ENCODE data around the gene BRWD1. TPM values are rescaled to one million over a fixed set of nuclear protein-coding genes. Genes with fewer than 3 reads are reported as not detected.

BRWD1 gene
- total and polyA plus RNA-seq, 3 donors from 2014 or later = 32.8 to 123 (median 102) TPM

DNA sequence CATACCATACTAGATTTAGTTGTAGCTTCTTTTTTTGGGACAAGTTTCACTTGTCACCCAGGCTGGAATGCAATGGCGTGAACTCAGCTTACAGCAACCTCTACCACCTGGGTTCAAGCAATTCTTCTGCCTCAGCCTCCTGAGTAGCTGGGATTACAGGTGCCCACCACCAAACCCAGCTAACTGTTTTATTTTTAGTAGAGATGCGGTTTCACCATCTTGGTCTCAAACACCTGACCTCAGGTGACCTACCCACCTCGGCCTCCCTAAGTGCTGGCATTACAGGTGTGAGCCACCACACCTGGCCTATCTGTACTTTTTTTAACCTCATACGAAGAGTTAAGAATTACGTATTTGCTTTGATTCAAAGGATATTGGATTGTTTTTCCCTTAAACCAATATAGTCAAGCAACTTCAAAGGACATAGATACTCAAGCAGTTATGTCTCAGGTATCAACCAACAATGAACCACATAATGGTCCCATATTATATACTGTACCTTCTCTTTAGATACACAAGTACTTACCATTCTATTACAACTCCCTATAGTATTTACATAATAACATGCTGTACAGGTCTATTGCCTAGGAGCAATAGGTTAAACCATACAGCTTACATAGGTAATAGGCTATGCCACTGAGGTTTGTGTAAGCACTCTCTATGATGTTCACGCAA is 28.0 kb upstream of the BRWD1 start:
- peaks cover 15% of the 10 kb centered on the region for H3K4me1 ChIP-seq
- intact Hi-C loops (cut with DNase I; ENCODE audit: low total_unique reads) = no loop called here
- no peaks in the 10 kb centered on the region for H3K9me3 ChIP-seq
- DNase-seq = no peak
- no peaks in the 10 kb centered on the region for H3K36me3 ChIP-seq (ENCODE audit: low read depth, missing control alignments)
- no peak overlapping the region for H3K4me3 ChIP-seq
- H3K27me3 ChIP-seq = no peaks in the 10 kb centered on the region
- H3K27ac ChIP-seq = no peak overlapping the region
- WGBS, 2 donors = 94 to 96% methylated on average over 6 of the region's 6 CpGs
- TF ChIP-seq, protein P1, sequence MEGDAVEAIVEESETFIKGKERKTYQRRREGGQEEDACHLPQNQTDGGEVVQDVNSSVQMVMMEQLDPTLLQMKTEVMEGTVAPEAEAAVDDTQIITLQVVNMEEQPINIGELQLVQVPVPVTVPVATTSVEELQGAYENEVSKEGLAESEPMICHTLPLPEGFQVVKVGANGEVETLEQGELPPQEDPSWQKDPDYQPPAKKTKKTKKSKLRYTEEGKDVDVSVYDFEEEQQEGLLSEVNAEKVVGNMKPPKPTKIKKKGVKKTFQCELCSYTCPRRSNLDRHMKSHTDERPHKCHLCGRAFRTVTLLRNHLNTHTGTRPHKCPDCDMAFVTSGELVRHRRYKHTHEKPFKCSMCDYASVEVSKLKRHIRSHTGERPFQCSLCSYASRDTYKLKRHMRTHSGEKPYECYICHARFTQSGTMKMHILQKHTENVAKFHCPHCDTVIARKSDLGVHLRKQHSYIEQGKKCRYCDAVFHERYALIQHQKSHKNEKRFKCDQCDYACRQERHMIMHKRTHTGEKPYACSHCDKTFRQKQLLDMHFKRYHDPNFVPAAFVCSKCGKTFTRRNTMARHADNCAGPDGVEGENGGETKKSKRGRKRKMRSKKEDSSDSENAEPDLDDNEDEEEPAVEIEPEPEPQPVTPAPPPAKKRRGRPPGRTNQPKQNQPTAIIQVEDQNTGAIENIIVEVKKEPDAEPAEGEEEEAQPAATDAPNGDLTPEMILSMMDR (IDR thresholded peaks at IDR 0.05) = no peak
- TF ChIP-seq POLR2A (IDR thresholded peaks at IDR 0.05) = no peak

DNA sequence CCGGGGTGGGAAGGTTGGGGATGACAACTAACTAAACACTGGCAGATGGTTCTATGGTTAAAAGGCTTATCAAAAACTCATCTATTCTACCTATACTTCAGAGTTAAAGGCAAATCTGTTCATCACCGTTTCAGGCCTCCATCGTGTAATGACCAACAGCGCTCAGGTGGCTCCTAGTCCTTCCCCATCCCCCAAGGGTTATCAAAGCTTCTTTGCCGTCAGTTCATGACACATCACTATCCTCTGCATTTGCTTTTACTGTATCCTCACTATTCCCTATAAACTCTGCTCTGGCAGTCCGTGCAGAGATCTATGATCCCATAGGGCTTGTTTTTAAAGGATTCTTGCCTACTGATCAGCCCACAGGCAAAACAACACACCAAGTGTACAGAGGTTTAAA is 27.3 kb upstream of the BRWD1 start:
- Histone ChIP-seq H3K4me1 (peaks cover 8% of the 10 kb centered on the region), H3K36me3 (ENCODE audit: low read depth, missing control alignments) (no peaks in the 10 kb centered on the region), H3K27me3 (no peaks in the 10 kb centered on the region), H3K27ac (no peak overlapping the region), H3K4me3 (no peak overlapping the region), H3K9me3 (no peaks in the 10 kb centered on the region)
- intact Hi-C loops (cut with DNase I; ENCODE audit: low total_unique reads) = no loop called here
- WGBS, 2 donors = 88% methylated on average over 6 of the region's 6 CpGs
- DNase-seq = no peak
- TF ChIP-seq, protein P1 (IDR thresholded peaks at IDR 0.05) = no peak
- no peak for TF ChIP-seq POLR2A (IDR thresholded peaks at IDR 0.05)

DNA sequence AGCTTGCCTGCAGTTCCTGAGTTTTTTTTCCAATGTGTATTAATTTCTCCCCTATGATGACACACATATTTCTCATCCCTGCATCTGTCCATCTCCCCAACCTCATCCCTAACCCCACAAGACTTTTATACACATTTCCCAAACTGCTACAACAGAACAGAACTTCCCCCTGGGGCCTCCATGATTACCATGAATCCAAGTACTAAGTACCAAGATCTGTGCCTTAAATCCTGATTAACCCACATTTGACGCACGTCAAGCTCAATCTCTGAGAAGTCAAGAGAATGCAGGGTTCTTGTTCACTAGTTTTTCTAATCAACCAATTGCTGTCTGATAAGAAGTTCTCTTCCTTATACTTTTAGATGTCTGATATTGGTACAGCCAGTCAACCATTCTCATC is 25.8 kb upstream of the BRWD1 start:
- DNase-seq = no peak
- H3K27ac ChIP-seq = no peak overlapping the region
- H3K4me3 ChIP-seq = no peak overlapping the region
- TF ChIP-seq, protein P1 (IDR thresholded peaks at IDR 0.05) = no peak
- no peak for TF ChIP-seq POLR2A (IDR thresholded peaks at IDR 0.05)
- no peaks in the 10 kb centered on the region for H3K27me3 ChIP-seq
- H3K9me3 ChIP-seq = no peaks in the 10 kb centered on the region
- intact Hi-C loops (cut with DNase I; ENCODE audit: low total_unique reads) = no loop called here
- 79 to 84% methylated on average over 2 of the region's 2 CpGs for WGBS, 2 donors
- no peaks in the 10 kb centered on the region for H3K36me3 ChIP-seq (ENCODE audit: low read depth, missing control alignments)
- H3K4me1 ChIP-seq = no peaks in the 10 kb centered on the region

DNA sequence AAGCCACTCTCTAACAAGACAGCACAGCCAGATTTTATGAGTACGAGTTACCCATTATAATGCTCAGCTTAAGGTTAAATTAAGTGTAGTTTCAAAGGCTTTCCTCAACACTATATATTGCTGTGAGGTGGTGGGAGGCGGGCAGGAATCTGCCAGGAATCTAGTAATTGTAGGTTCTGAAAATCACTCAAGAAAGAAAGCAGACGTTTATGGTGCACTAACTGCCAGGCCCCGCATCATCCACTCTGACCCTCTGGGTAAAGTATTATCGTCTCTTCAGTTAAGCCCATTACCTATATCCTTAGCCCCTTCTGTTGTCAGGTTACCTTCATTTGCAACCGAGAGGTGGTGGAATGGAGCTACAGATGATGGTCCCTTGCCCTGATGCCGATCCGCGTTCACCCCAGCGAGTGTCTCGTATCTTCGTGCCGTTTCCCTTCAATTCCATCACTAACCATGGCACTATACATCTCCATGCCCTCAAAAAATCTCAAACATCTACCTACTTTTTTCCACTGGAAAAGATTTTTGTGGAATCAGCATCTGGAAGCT is 23.1 kb upstream of the BRWD1 start:
- WGBS, 2 donors = 39 to 57% methylated on average over 13 of the region's 13 CpGs
- TF ChIP-seq, protein P1 (IDR thresholded peaks at IDR 0.05) = no peak
- TF ChIP-seq POLR2A (IDR thresholded peaks at IDR 0.05) = no peak
- Histone ChIP-seq H3K9me3 (no peaks in the 10 kb centered on the region), H3K4me1 (peaks cover 8% of the 10 kb centered on the region), H3K36me3 (ENCODE audit: low read depth, missing control alignments) (no peaks in the 10 kb centered on the region), H3K27me3 (no peaks in the 10 kb centered on the region), H3K4me3 (no peak overlapping the region), H3K27ac (no peak overlapping the region)
- intact Hi-C loops (cut with DNase I; ENCODE audit: low total_unique reads) = no loop called here
- no peak for DNase-seq

DNA sequence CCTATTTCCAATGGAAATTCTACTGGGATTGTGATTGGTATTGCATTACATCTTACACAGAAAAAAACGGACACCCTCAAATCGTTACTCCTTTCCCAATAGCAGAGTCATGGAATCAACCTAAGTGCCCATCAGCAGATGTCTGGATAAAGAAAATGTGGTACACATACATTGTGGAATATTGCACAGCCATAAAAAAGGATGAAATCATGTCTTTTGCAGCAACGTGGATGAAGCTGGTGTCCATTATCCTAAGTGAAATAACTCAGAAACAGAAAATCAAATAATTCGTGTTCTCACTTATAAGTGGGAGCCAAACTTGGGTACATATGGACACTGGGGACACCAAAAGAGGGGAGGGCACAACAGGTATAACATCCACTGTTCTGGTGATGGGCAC is 21.2 kb upstream of the BRWD1 start:
- DNase-seq = no peak
- no peak overlapping the region for H3K4me3 ChIP-seq
- H3K27me3 ChIP-seq = no peaks in the 10 kb centered on the region
- H3K9me3 ChIP-seq = no peaks in the 10 kb centered on the region
- H3K4me1 ChIP-seq = peaks cover 8% of the 10 kb centered on the region
- no peaks in the 10 kb centered on the region for H3K36me3 ChIP-seq (ENCODE audit: low read depth, missing control alignments)
- no peak overlapping the region for H3K27ac ChIP-seq
- intact Hi-C loops (cut with DNase I; ENCODE audit: low total_unique reads) = no loop called here
- no peak for TF ChIP-seq POLR2A (IDR thresholded peaks at IDR 0.05)
- TF ChIP-seq, protein P1 (IDR thresholded peaks at IDR 0.05) = no peak
- 89 to 96% methylated on average over 4 of the region's 4 CpGs for WGBS, 2 donors
